BJ (cell line): ENCODE measurements around the gene PMF1. TPM values are rescaled to one million over a fixed set of nuclear protein-coding genes. Genes with fewer than 3 reads are reported as not detected.
"Not testable (repeated sequence)": the region's sequence is repeated elsewhere in the genome, so short reads cannot be mapped to it uniquely, and the experiment has no call there.

Source experiments
- CTCF ChIA-PET: fragments of 350-600 bp; formaldehyde crosslinking; extraction: SDS; loops from one replicate; lab custom pipeline; 2021; ENCODE audit warnings: antibody characterized with exemption, inconsistent platforms; lab: Yijun Ruan, JAX
- POLR2A ChIA-PET: fragments of 300-600 bp; sonication (Branson Sonifier 250); formaldehyde crosslinking; extraction: SDS; loops from one replicate; lab custom pipeline; 2021; ENCODE audit warnings: antibody characterized with exemption; lab: Charles Lee
- DNase-seq: peaks from one replicate; pipeline ENCODE4 v3.0.0-alpha.2; 2011; ENCODE audit warnings: low read depth
- H3K27me3 ChIP-seq: 2 replicates; pipeline ENCODE4 v1.6.0; 2011; ENCODE audit warnings: low read length; ENCODE audit not compliant: control insufficient read depth, insufficient read depth
- H3K36me3 ChIP-seq: 2 replicates; pipeline ENCODE4 v1.5.1; 2011; ENCODE audit warnings: low read length; ENCODE audit not compliant: control insufficient read depth, insufficient read depth
- H3K4me3 ChIP-seq: 2 replicates; pipeline ENCODE4 v1.5.1; 2011; ENCODE audit warnings: low read depth, mild to moderate bottlenecking, control low read depth, low read length
- CTCF ChIP-seq: IDR thresholded peaks from 2 replicates; pipeline ENCODE4 v1.5.1; 2011; ENCODE audit warnings: low read depth, mild to moderate bottlenecking, control low read depth, inconsistent platforms, low read length, moderate library complexity; ENCODE audit not compliant: insufficient read depth
- polyA plus RNA-seq: library from polyadenylated mRNA; depleted of rRNA; stranded (reverse); fragments of >200 nt; gene quantifications from 2 replicates; pipeline ENCODE4 v1.2.3, GENCODE V29; 2011

Gene PMF1
- polyA plus RNA-seq, 1 experiment, result 73.1 TPM

GRCh38 chr1:156172696-156173470 is 39.9 kb upstream of the PMF1 start:
- Histone ChIP-seq H3K27me3 (no peaks in the 10 kb centered on the region), H3K4me3 (no peak overlapping the region), H3K36me3 (no peaks in the 10 kb centered on the region)
- TF ChIP-seq CTCF, result no peak
- CTCF ChIA-PET, result interaction anchor here (1.2 kb wide), 1 partner anchor 45 kb away, joined by 3 read pairs; no protein-coding TSS in a partner anchor
- no peak for DNase-seq
- POLR2A ChIA-PET, result no interaction called here

GRCh38 chr1:156176610-156177210 is 36.1 kb upstream of the PMF1 start:
- no peak for TF ChIP-seq CTCF
- no peaks in the 10 kb centered on the region for H3K36me3 ChIP-seq
- H3K4me3 ChIP-seq, result no peak overlapping the region
- DNase-seq, result no peak
- H3K27me3 ChIP-seq, result no peaks in the 10 kb centered on the region
- POLR2A ChIA-PET, result no interaction called here
- CTCF ChIA-PET, result interaction anchor here (1.4 kb wide), 1 partner anchor 48 kb away, joined by 4 read pairs; no protein-coding TSS in a partner anchor

- no peak for TF ChIP-seq CTCF
- no peak for DNase-seq
- Histone ChIP-seq H3K4me3 (no peak overlapping the region), H3K36me3 (no peaks in the 10 kb centered on the region), H3K27me3 (no peaks in the 10 kb centered on the region)
- ChIA-PET CTCF (no interaction called here), POLR2A (no interaction called here)
These were observed 34.7 kb upstream of the PMF1 start for GRCh38 chr1:156177919-156178654.

GRCh38 chr1:156180471-156180870 is 32.3 kb upstream of the PMF1 start:
- CTCF ChIA-PET, result interaction anchor here (0.6 to 1.4 kb wide), 2 partner anchors 19 to 45 kb away, joined by 3 to 5 read pairs; no protein-coding TSS in a partner anchor
- TF ChIP-seq CTCF, result no peak
- Histone ChIP-seq H3K4me3 (no peak overlapping the region), H3K27me3 (no peaks in the 10 kb centered on the region), H3K36me3 (no peaks in the 10 kb centered on the region)
- POLR2A ChIA-PET, result no interaction called here
- no peak for DNase-seq

- DNase-seq, H3K4me3 ChIP-seq, H3K27me3 ChIP-seq, POLR2A ChIA-PET, H3K36me3 ChIP-seq: not testable (repeated sequence)
- CTCF ChIA-PET, result interaction anchor here (1.4 kb wide), 1 partner anchor 20 kb away, joined by 5 read pairs; no protein-coding TSS in a partner anchor
These were observed 31.3 kb upstream of the PMF1 start for GRCh38 chr1:156181391-156181924.

GRCh38 chr1:156182010-156182779 is 30.6 kb upstream of the PMF1 start:
- H3K27me3 ChIP-seq, H3K36me3 ChIP-seq, DNase-seq, H3K4me3 ChIP-seq, POLR2A ChIA-PET, CTCF ChIA-PET: not testable (repeated sequence)

- DNase-seq, H3K4me3 ChIP-seq, POLR2A ChIA-PET, H3K27me3 ChIP-seq, H3K36me3 ChIP-seq, CTCF ChIA-PET: not testable (repeated sequence)
These were observed 26.2 kb upstream of the PMF1 start for GRCh38 chr1:156186347-156187177.
